Spleen (tissue), 7 donors: ENCODE measurements around the gene TBX3.

Experiments used
- CTCF ChIP-seq, 11 experiments: fragments of 200-600 bp in 7 of 11; fragments of 450-650 bp in 4 of 11; sonication (generic) in 4 of 11; IDR thresholded peaks in 8 of 11; conservative IDR thresholded peaks in 3 of 11; 1 replicate in 7 of 11; 2 replicates in 4 of 11; pipeline versions ENCODE4 v1.4.0 to v1.8.0; 2016 to 2021; ENCODE audit warnings: antibody characterized with exemption in 11 of 11, inconsistent platforms in 4 of 11, mild to moderate bottlenecking in 1 of 11
- POLR2AphosphoS5 ChIP-seq, 3 donors: sonication (generic); formaldehyde crosslinking; IDR thresholded peaks; one replicate each; pipeline ENCODE4 v1.5.1; 2017; ENCODE audit warnings: antibody characterized with exemption in 3 of 3
- donor health status: DM: no; HTN: no; CAD: no; lungs with moderate emphysema.
- donor health status: DM: no; HTN: no; CAD: no.
- donor health status: DM: no; HTN: no; CAD: no.

DNA sequence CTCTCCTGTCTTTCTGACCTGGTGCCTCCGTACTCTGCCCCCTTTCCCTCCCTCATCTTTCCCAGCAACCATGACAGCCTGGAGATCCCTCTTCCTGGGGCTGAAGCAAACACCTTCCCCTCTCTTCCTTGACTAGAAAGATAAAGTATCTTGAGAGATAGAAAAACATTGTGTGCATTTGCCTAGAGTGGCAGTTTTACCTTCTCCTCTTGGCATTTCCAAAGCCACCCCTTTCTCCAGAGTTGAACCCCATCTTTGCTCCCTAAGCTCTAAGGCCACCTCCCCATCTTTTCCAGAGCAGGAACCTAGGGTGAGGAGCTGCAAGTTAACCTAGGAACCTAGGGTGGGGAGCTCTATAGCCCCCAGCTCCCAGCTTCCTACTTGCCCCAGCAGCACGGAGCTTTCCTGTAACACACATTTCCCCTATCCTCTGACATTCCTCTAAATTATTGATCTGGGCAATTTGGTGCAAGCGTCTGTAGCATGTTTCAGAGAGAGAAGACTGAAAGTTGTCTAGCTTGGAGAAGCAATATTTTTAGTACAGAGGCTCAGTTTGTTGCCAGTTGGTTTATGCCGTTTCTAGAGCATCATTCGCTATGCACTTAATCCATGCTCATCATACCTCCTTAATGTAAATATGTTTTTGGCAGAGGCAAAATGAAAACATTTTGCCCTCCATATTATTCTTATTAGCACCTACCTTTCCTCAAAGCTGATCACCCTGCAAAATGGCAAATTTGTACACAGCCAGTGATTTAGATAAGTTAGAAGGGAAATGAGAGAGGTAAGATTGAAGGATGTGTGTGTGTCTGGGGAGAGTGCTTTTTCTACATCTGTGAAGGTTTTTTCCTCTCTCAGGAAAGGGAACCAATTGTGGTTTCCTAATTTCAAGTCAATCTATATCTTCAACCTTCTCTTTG lies 5.4 kb upstream of the TBX3 start:
- no peak for TF ChIP-seq CTCF (IDR thresholded peaks at IDR 0.05 in 8 of 11, conservative IDR thresholded peaks at IDR 0.05 in 3 of 11)
- TF ChIP-seq POLR2AphosphoS5 (IDR thresholded peaks at IDR 0.05) = no peak
